ENCODE results near the gene GLRX.
A peak's percentile ranks its signal among the peaks of the same experiment; 100 is the strongest.
"Not testable (repeated sequence)": the region's sequence is repeated elsewhere in the genome, so short reads cannot be mapped to it uniquely, and the experiment has no call there.

GLRX gene

DNA sequence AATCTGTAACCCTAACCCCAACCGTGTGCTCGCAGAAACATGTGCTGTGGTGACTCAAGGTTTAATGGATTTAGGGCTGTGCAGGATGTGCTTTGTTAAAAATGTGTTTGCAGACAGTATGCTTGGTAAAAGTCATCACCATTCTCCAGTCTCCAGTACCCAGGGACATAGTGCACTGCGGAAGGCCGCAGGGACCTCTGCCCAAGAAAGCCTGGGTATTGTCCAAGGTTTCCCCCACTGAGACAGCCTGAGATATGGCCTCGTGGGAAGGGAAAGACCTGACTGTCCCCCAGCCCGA lies 11.5 kb downstream of the GLRX start:
- H3K27me3 ChIP-seq (ENCODE audit: control insufficient read depth in 2 of 2, insufficient read depth in 2 of 2, low read length in 2 of 2); H3K9ac ChIP-seq (ENCODE audit: low read depth in 1 of 2, low read length in 2 of 2); H3K4me3 ChIP-seq (ENCODE audit: low read length in 2 of 2); H3K27ac ChIP-seq (ENCODE audit: low read depth in 2 of 2, low read length in 2 of 2); H3K9me3 ChIP-seq (ENCODE audit: control insufficient read depth in 2 of 2, low read length in 2 of 2): not testable (repeated sequence)
- Histone ChIP-seq H3K4me1 (ENCODE audit: control insufficient read depth in 2 of 2, insufficient read depth in 2 of 2, low read length in 2 of 2) (peaks cover 49 to 52% of the 10 kb centered on the region in 2 donors), H3K36me3 (ENCODE audit: control insufficient read depth in 2 of 2, insufficient read depth in 2 of 2, low read length in 2 of 2) (peaks cover 11 to 18% of the 10 kb centered on the region in 2 donors)

DNA sequence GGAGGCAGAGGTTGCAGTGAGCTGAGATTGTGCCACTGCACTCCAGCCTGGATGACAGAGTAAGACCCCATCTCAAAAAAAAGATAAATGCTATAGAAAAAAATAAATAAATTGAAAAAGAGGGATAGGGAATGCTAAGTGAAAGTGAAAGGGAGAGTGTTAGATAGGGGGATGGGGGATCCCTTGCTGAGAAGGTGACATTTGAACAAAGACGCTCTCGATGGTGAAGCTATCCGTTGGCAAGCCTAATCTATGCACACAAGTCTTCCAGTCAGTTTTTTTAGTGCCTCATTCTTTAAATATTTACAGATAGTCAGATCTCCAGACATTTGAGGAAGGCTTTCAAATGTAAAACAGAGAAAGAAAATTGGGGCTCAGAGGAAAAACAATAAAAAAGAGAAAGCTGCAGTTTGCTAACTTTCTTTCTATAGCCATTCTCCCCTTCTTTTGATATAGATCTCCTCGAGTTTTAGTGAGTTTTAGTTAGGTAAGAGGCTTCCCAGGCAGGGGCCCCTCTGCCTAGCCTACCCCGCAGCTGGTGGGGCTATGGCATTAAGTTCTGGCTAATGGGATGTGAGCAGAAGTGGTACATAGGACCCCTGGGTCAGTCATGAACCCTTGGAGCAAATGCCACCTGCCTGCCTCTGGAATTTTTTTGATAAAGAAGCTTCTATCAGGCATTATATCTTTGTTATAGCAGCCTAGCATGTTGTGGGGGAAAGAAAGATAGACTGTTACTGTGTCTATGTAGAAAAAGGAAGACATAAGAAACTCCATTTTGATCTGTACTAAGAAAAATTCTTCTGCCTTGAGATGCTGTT lies 12.0 kb downstream of the GLRX start:
- Histone ChIP-seq H3K9me3 (ENCODE audit: control insufficient read depth in 2 of 2, low read length in 2 of 2) (no peaks in the 10 kb centered on the region), H3K27ac (ENCODE audit: low read depth in 2 of 2, low read length in 2 of 2) (peak overlapping the region; percentile 18 to 38), H3K9ac (ENCODE audit: low read depth in 1 of 2, low read length in 2 of 2) (peak overlapping the region in 1 of 2 donors; percentile 2), H3K27me3 (ENCODE audit: control insufficient read depth in 2 of 2, insufficient read depth in 2 of 2, low read length in 2 of 2) (no peaks in the 10 kb centered on the region), H3K36me3 (ENCODE audit: control insufficient read depth in 2 of 2, insufficient read depth in 2 of 2, low read length in 2 of 2) (peaks cover 11 to 14% of the 10 kb centered on the region in 2 donors), H3K4me3 (ENCODE audit: low read length in 2 of 2) (peak overlapping the region in 1 of 2 donors; percentile 1), H3K4me1 (ENCODE audit: control insufficient read depth in 2 of 2, insufficient read depth in 2 of 2, low read length in 2 of 2) (peaks cover 49 to 52% of the 10 kb centered on the region in 2 donors)

DNA sequence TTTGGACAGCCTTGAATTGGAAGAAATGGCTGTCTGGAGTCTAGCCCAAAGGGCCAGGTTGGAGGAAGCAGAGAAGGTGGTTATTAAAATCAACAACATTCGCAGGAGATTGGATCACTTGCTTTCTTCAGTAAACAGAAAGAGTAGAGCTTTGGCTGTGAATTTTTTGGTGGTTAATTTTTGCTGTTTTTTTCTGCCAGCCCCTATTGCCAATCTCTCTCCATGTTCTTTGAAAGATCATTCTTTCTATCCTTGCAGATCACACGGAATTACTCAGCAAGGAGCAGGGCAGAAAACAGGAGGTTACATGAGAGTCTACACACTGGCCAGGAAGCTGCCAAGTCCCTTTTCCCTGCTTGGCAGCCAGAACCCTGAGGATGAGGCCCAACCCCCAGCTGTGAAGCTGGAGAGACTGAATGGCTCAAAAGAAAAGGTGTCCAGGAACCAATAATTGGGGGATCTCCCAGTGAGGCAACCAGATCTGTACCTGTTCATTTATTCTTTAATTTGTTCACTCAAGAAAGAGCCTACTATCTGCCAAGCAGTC lies 13.0 kb downstream of the GLRX start:
- Histone ChIP-seq H3K9me3 (ENCODE audit: control insufficient read depth in 2 of 2, low read length in 2 of 2) (no peaks in the 10 kb centered on the region), H3K4me1 (ENCODE audit: control insufficient read depth in 2 of 2, insufficient read depth in 2 of 2, low read length in 2 of 2) (peaks cover 43 to 52% of the 10 kb centered on the region in 2 donors), H3K4me3 (ENCODE audit: low read length in 2 of 2) (peak overlapping the region in 1 of 2 donors; percentile 37), H3K27me3 (ENCODE audit: control insufficient read depth in 2 of 2, insufficient read depth in 2 of 2, low read length in 2 of 2) (no peaks in the 10 kb centered on the region), H3K27ac (ENCODE audit: low read depth in 2 of 2, low read length in 2 of 2) (peak overlapping the region; percentile 69 to 76), H3K36me3 (ENCODE audit: control insufficient read depth in 2 of 2, insufficient read depth in 2 of 2, low read length in 2 of 2) (peaks cover 3 to 6% of the 10 kb centered on the region in 2 donors), H3K9ac (ENCODE audit: low read depth in 1 of 2, low read length in 2 of 2) (peak overlapping the region in 1 of 2 donors; percentile 35)

DNA sequence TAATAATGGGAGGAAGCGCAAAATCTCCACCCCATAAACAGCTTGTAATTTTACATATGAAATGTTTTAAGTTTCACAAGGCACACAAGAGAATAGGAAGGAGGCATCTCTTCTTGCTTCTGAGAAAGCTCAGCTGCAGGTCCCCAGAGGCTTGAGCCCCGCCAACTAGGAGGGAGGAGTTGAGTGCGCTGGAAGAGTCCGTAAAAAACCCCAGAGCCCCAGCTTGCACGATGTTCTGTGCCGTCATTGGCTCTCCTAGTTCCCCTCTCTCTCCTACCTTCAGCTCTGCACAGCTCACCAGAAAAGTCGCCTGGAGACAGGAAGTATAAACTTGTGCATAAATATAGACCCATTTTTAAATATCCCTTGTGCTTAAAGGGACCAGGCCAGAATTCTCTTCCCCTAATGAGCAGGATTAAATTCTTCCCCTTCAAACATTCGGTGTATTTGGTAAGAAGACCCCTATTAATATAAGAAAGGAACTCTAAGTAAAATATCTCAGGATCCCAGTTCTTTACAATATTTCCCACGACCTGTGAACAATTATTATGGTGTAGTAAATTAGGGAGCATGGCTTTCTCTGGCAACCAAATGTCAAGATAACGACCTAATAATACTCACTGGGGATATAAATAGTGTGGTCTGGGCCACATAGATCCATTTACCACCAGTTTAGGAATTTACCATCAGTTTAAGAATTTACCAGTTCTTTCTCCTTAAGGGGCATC lies 13.7 kb downstream of the GLRX start:
- H3K36me3 ChIP-seq (ENCODE audit: control insufficient read depth in 2 of 2, insufficient read depth in 2 of 2, low read length in 2 of 2), result peaks cover 0 to 5% of the 10 kb centered on the region in 2 donors
- H3K27ac ChIP-seq (ENCODE audit: low read depth in 2 of 2, low read length in 2 of 2), result peak overlapping the region; percentile 69 to 76
- H3K9ac ChIP-seq (ENCODE audit: low read depth in 1 of 2, low read length in 2 of 2), result peak overlapping the region in 1 of 2 donors; percentile 35

DNA sequence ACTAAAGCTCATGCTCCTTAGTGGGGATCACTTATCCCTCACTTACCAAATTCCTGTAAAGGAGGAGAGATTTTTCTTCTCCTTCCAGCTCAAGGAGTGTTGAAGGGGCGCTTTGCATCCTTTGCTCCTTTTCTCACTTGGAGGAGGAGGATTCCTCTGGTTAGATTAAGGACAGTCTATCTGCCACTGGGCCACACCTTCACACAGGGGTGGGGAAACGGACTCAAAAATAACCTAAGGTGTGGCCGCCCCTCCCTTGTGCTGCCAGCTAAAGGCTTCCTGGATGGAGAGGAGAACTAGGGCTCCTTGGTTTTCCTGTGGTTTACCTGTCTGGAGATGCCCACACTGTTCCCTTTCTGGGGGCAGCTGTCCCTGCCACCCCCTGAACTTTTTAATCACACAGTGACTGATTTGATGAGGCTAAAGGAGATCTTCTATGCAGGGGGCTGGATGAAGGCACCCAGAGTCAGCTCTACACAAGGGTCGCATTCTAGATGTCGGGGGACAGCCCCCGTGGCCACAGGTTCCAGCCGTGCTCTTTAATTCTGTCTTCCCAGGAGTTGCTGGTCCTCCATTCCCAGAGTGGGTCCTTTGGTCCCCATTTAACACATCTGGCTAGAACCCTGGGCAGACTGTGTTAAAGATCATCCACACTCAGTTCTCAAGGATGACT lies 14.4 kb downstream of the GLRX start:
- H3K36me3 ChIP-seq (ENCODE audit: control insufficient read depth in 2 of 2, insufficient read depth in 2 of 2, low read length in 2 of 2), result peaks cover 0 to 5% of the 10 kb centered on the region in 2 donors
- no peaks in the 10 kb centered on the region for H3K9me3 ChIP-seq (ENCODE audit: control insufficient read depth in 2 of 2, low read length in 2 of 2)
- H3K9ac ChIP-seq (ENCODE audit: low read depth in 1 of 2, low read length in 2 of 2), result peak overlapping the region; percentile 14 to 44
- H3K4me3 ChIP-seq (ENCODE audit: low read length in 2 of 2), result peak overlapping the region in 1 of 2 donors; percentile 37
- peaks cover 38 to 47% of the 10 kb centered on the region in 2 donors for H3K4me1 ChIP-seq (ENCODE audit: control insufficient read depth in 2 of 2, insufficient read depth in 2 of 2, low read length in 2 of 2)
- H3K27me3 ChIP-seq (ENCODE audit: control insufficient read depth in 2 of 2, insufficient read depth in 2 of 2, low read length in 2 of 2), result no peaks in the 10 kb centered on the region
- H3K27ac ChIP-seq (ENCODE audit: low read depth in 2 of 2, low read length in 2 of 2), result peak overlapping the region; percentile 69 to 76

More for the DNA sequence above, 13.7 kb downstream of the GLRX start:
- no peaks in the 10 kb centered on the region for H3K9me3 ChIP-seq (ENCODE audit: control insufficient read depth in 2 of 2, low read length in 2 of 2)
- H3K4me3 ChIP-seq (ENCODE audit: low read length in 2 of 2), result peak overlapping the region; percentile 2 to 37
- no peaks in the 10 kb centered on the region for H3K27me3 ChIP-seq (ENCODE audit: control insufficient read depth in 2 of 2, insufficient read depth in 2 of 2, low read length in 2 of 2)
- H3K4me1 ChIP-seq (ENCODE audit: control insufficient read depth in 2 of 2, insufficient read depth in 2 of 2, low read length in 2 of 2), result peaks cover 43 to 52% of the 10 kb centered on the region in 2 donors

DNA sequence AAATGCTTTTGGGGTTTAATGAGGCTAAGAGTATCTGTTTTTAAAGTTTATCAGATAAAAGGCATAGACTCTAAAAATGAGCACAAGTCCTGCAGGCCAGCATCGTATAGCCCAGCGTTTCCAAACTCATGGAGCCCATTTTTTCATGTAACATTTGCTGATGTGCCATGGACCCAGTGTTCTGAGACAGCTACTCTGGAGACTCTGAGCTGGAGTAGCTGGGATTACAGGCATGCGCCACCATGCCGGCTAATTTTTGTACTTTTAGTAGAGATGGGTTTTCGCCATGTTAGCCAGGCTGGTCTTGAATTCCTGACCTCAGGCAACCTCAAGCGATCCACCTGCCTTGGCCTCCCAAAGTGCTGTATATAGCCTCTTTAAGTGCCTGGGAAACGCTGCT lies 15.8 kb downstream of the GLRX start:
- no peak overlapping the region for H3K4me3 ChIP-seq (ENCODE audit: low read length in 2 of 2)
- no peak overlapping the region for H3K27ac ChIP-seq (ENCODE audit: low read depth in 2 of 2, low read length in 2 of 2)
- no peaks in the 10 kb centered on the region for H3K27me3 ChIP-seq (ENCODE audit: control insufficient read depth in 2 of 2, insufficient read depth in 2 of 2, low read length in 2 of 2)
- H3K9ac ChIP-seq (ENCODE audit: low read depth in 1 of 2, low read length in 2 of 2), result no peak overlapping the region
- H3K36me3 ChIP-seq (ENCODE audit: control insufficient read depth in 2 of 2, insufficient read depth in 2 of 2, low read length in 2 of 2), result no peaks in the 10 kb centered on the region
- no peaks in the 10 kb centered on the region for H3K9me3 ChIP-seq (ENCODE audit: control insufficient read depth in 2 of 2, low read length in 2 of 2)
- H3K4me1 ChIP-seq (ENCODE audit: control insufficient read depth in 2 of 2, insufficient read depth in 2 of 2, low read length in 2 of 2), result peaks cover 33 to 36% of the 10 kb centered on the region in 2 donors

DNA sequence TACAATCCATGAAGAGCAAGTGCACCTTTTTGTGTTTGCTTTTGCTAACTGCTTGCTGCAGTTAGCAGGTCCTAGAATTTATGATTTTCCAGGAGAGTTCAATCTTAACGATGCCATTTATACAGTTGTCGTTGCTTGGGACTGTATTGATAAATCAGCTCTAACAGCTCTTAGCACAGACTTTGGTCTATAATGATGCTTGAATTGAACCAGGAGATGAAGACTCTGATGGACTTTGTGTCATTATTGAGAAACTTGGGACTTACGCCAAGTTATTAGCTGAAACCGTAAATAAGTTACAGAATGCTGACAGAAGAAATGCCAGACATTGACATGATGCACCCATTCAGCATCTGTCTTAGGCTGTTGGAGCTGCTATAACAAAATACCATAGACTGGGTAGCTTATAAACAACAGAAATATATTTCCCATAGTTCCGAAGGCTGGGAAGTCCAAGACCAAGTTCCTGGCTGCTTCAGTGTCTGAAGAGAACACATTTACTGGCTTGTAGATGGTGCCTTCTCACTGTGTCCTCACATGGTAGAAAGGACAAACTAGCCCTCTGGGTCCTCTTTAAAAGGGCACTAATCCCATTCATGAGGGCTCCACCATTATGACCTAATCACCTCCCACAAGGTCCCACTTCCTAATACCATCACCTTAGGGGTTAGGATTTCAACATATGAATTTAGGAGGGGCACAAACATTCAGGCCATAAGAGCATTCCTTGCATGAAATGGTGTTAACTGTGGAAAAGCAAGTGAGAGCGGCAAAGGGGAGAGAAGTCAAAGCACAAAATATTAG lies 17.6 kb downstream of the GLRX start:
- H3K9ac ChIP-seq (ENCODE audit: low read depth in 1 of 2, low read length in 2 of 2), result no peak overlapping the region
- peaks cover 22 to 23% of the 10 kb centered on the region in 2 donors for H3K4me1 ChIP-seq (ENCODE audit: control insufficient read depth in 2 of 2, insufficient read depth in 2 of 2, low read length in 2 of 2)
- H3K36me3 ChIP-seq (ENCODE audit: control insufficient read depth in 2 of 2, insufficient read depth in 2 of 2, low read length in 2 of 2), result no peaks in the 10 kb centered on the region
- no peak overlapping the region for H3K27ac ChIP-seq (ENCODE audit: low read depth in 2 of 2, low read length in 2 of 2)
- H3K27me3 ChIP-seq (ENCODE audit: control insufficient read depth in 2 of 2, insufficient read depth in 2 of 2, low read length in 2 of 2), result no peaks in the 10 kb centered on the region
- H3K9me3 ChIP-seq (ENCODE audit: control insufficient read depth in 2 of 2, low read length in 2 of 2), result no peaks in the 10 kb centered on the region
- H3K4me3 ChIP-seq (ENCODE audit: low read length in 2 of 2), result no peak overlapping the region

DNA sequence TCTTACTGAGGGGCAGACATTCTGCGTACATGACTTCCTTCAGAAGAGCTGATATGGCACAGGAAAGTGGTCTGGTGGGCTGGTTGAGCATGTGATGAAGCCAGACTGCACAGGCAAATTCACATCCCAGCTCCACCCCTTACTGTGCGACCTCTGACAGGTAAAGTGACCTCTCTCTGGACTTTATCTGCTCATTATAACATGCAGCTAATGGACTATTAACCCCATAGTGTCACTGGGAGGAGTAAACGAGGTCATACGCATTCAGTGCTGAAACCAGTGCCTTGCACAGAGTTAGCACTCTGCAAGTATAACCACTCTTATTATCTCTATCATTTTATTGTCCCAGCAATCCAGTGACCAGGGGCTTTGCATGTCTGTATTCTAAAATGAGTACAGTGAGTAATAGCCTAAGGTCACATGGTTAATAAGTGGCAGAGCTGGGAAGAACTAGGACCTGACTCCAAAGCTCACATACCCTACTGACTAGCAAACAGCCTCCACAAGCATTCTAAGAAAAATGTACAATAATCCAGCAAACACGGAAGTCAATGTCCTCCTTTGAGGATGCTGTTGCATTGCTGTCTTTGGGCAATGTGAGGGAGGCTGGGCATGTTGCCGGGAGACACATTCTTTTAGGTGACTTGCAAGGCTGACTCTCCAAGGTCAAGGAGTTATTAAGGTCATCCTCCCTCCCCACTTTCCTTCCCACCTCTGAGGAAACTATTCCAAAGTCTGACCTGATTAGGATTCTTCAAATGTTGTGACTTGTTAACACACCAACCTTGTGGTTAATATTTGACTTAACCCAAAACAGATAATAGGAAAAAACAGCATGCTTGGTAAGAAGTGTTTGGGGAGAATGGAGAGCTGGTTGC lies 19.0 kb downstream of the GLRX start:
- H3K36me3 ChIP-seq (ENCODE audit: control insufficient read depth in 2 of 2, insufficient read depth in 2 of 2, low read length in 2 of 2), result no peaks in the 10 kb centered on the region
- no peak overlapping the region for H3K27ac ChIP-seq (ENCODE audit: low read depth in 2 of 2, low read length in 2 of 2)
- H3K9ac ChIP-seq (ENCODE audit: low read depth in 1 of 2, low read length in 2 of 2), result no peak overlapping the region
- H3K27me3 ChIP-seq (ENCODE audit: control insufficient read depth in 2 of 2, insufficient read depth in 2 of 2, low read length in 2 of 2), result no peaks in the 10 kb centered on the region
- no peaks in the 10 kb centered on the region for H3K9me3 ChIP-seq (ENCODE audit: control insufficient read depth in 2 of 2, low read length in 2 of 2)
- peaks cover 7 to 8% of the 10 kb centered on the region in 2 donors for H3K4me1 ChIP-seq (ENCODE audit: control insufficient read depth in 2 of 2, insufficient read depth in 2 of 2, low read length in 2 of 2)
- H3K4me3 ChIP-seq (ENCODE audit: low read length in 2 of 2), result no peak overlapping the region

DNA sequence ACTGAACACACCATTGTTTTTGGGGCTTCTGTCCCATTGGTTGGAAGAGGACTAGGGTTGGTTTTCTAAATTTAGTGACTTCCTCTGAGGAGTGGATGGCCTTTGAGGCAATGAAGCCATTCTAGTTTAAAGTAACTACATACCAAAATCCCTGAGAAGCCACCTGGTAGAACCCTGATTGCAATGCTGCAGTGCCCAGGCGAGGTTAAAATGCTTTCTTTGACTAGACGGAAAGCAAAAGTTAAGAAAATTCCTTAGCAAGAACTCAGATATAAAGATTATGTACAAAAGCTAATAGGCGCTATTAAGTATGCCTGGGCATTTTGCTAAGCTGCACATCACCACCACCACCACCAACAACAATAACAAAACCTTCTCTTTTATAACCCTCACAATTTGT lies 20.6 kb downstream of the GLRX start:
- H3K4me1 ChIP-seq (ENCODE audit: control insufficient read depth in 2 of 2, insufficient read depth in 2 of 2, low read length in 2 of 2), result no peaks in the 10 kb centered on the region
- no peak overlapping the region for H3K27ac ChIP-seq (ENCODE audit: low read depth in 2 of 2, low read length in 2 of 2)
- no peaks in the 10 kb centered on the region for H3K9me3 ChIP-seq (ENCODE audit: control insufficient read depth in 2 of 2, low read length in 2 of 2)
- no peak overlapping the region for H3K4me3 ChIP-seq (ENCODE audit: low read length in 2 of 2)
- H3K36me3 ChIP-seq (ENCODE audit: control insufficient read depth in 2 of 2, insufficient read depth in 2 of 2, low read length in 2 of 2), result no peaks in the 10 kb centered on the region
- no peak overlapping the region for H3K9ac ChIP-seq (ENCODE audit: low read depth in 1 of 2, low read length in 2 of 2)
- H3K27me3 ChIP-seq (ENCODE audit: control insufficient read depth in 2 of 2, insufficient read depth in 2 of 2, low read length in 2 of 2), result no peaks in the 10 kb centered on the region

Data from mucosa of rectum (tissue), 2 donors.